Liver (tissue), 9 donors: ENCODE measurements around the gene PCNA. TPM values are rescaled to one million over a fixed set of nuclear protein-coding genes. Genes with fewer than 3 reads are reported as not detected.

Experiments used
- DNase-seq: peaks from one replicate; pipeline ENCODE4 v3.0.0-alpha.2; 2017; ENCODE audit warnings: low spot score
- H3K27ac ChIP-seq, 2 donors: one replicate each; pipeline ENCODE4 v1.7.0; 2013; ENCODE audit warnings: inconsistent platforms in 2 of 2, low read length in 2 of 2, control low read depth in 1 of 2, low read depth in 1 of 2, mild to moderate bottlenecking in 1 of 2
- H3K27me3 ChIP-seq, 4 donors: one replicate each; pipeline versions ENCODE4 v1.6.1 to v1.7.0; 2013; ENCODE audit warnings: low read length in 3 of 4, inconsistent platforms in 1 of 4, mild to moderate bottlenecking in 1 of 4, moderate library complexity in 1 of 4; ENCODE audit not compliant: control insufficient read depth in 4 of 4, insufficient read depth in 4 of 4
- H3K36me3 ChIP-seq, 4 donors: one replicate each; pipeline versions ENCODE4 v1.6.1 to v1.7.0; 2013; ENCODE audit warnings: low read length in 3 of 4, mild to moderate bottlenecking in 3 of 4, low read depth in 1 of 4, moderate library complexity in 1 of 4; ENCODE audit not compliant: control insufficient read depth in 4 of 4, insufficient read depth in 3 of 4
- H3K4me1 ChIP-seq, 4 donors: one replicate each; pipeline versions ENCODE4 v1.6.1 to v1.7.0; 2013; ENCODE audit warnings: low read length in 3 of 4, mild to moderate bottlenecking in 3 of 4, moderate library complexity in 1 of 4; ENCODE audit not compliant: control insufficient read depth in 4 of 4, insufficient read depth in 4 of 4
- H3K4me3 ChIP-seq, 3 donors: one replicate each; pipeline versions ENCODE4 v1.6.1 to v1.7.0; 2013; ENCODE audit warnings: low read length in 3 of 3, control low read depth in 1 of 3, low read depth in 1 of 3, mild to moderate bottlenecking in 1 of 3
- H3K9ac ChIP-seq, 2 donors: one replicate each; pipeline ENCODE4 v1.7.0; 2013; ENCODE audit warnings: low read length in 2 of 2, mild to moderate bottlenecking in 2 of 2, moderate library complexity in 2 of 2, control low read depth in 1 of 2, low read depth in 1 of 2
- H3K9me3 ChIP-seq, 4 donors: one replicate each; pipeline versions ENCODE4 v1.6.1 to v1.7.0; 2013; ENCODE audit warnings: low read length in 3 of 4; ENCODE audit not compliant: control insufficient read depth in 4 of 4
- EGR1 ChIP-seq, 2 donors: IDR thresholded peaks; 2 replicates each; pipeline ENCODE4 v1.6.1; 2016 to 2018; ENCODE audit warnings: antibody characterized with exemption in 2 of 2, low read depth in 2 of 2
- FOXA1 ChIP-seq: IDR thresholded peaks from 2 replicates; pipeline ENCODE4 v1.6.1; 2016; ENCODE audit warnings: antibody characterized with exemption
- FOXA2 ChIP-seq: IDR thresholded peaks from 2 replicates; pipeline ENCODE4 v1.6.1; 2016; ENCODE audit warnings: antibody characterized with exemption
- GABPA ChIP-seq, 2 donors: IDR thresholded peaks in 1 of 2; conservative IDR thresholded peaks in 1 of 2; 2 replicates each; pipeline ENCODE4 v1.6.1; 2016; ENCODE audit warnings: antibody characterized with exemption in 2 of 2, mild to moderate bottlenecking in 1 of 2, moderate library complexity in 1 of 2
- HNF4A ChIP-seq, 2 donors: conservative IDR thresholded peaks; 2 replicates each; pipeline ENCODE4 v1.6.1; 2016; ENCODE audit warnings: antibody characterized with exemption in 2 of 2, mild to moderate bottlenecking in 2 of 2
- HNF4G ChIP-seq: IDR thresholded peaks from 2 replicates; pipeline ENCODE4 v1.6.1; 2016; ENCODE audit warnings: antibody characterized with exemption
- JUND ChIP-seq, 2 donors: IDR thresholded peaks; 2 replicates each; pipeline ENCODE4 v1.6.1; 2016; ENCODE audit warnings: antibody characterized with exemption in 2 of 2
- NR2F2 ChIP-seq: IDR thresholded peaks from 2 replicates; pipeline ENCODE4 v1.6.1; 2016; ENCODE audit warnings: antibody characterized with exemption
- RAD21 ChIP-seq, 2 donors: IDR thresholded peaks; 2 replicates each; pipeline ENCODE4 v1.6.1; 2016; ENCODE audit warnings: antibody characterized with exemption in 2 of 2, mild to moderate bottlenecking in 2 of 2
- RXRA ChIP-seq, 2 donors: IDR thresholded peaks; 2 replicates each; pipeline ENCODE4 v1.6.1; 2017 to 2018; ENCODE audit warnings: antibody characterized with exemption in 2 of 2, mild to moderate bottlenecking in 1 of 2
- SP1 ChIP-seq: IDR thresholded peaks from 2 replicates; pipeline ENCODE4 v1.6.1; 2018; ENCODE audit warnings: antibody characterized with exemption, mild to moderate bottlenecking
- TAF1 ChIP-seq: conservative IDR thresholded peaks from 2 replicates; pipeline ENCODE4 v1.6.1; 2016; ENCODE audit warnings: antibody characterized with exemption, mild to moderate bottlenecking
- YY1 ChIP-seq: IDR thresholded peaks from 2 replicates; pipeline ENCODE4 v1.6.1; 2016; ENCODE audit warnings: antibody characterized with exemption, mild to moderate bottlenecking
- WGBS: extraction: QIAGEN DNeasy Blood & Tissue Kit; methylation state at CpG from one replicate; pipeline ENCODE4 v1.1.7; 2013; 5-methylcytosine and 5-hydroxymethylcytosine counted together
- polyA plus RNA-seq, 2 donors: library from polyadenylated mRNA; stranded (reverse) in 1 of 2; unstranded in 1 of 2; fragments of 200-250 nt in 1 of 2; fragments of >200 nt in 1 of 2; fragmentation: Nextera tagmentation in 1 of 2; extraction: Ambion mirVana in 1 of 2; gene quantifications; one replicate each; pipeline versions ENCODE4 v1.2.1 to v1.2.3, GENCODE V29; 2013 to 2015
- total RNA-seq, 2 donors: library from RNA; depleted of rRNA; stranded (reverse); fragments of >200 nt; gene quantifications; one replicate each; pipeline ENCODE4 v1.2.3, GENCODE V29; 2014
- TF ChIP-seq, protein P1 (sequence below): IDR thresholded peaks from 2 replicates; pipeline ENCODE4 v1.6.1; 2016; ENCODE audit warnings: antibody characterized with exemption
- TF ChIP-seq, protein P2 (sequence below): fragments of 150-350 bp; IDR thresholded peaks from 2 replicates; pipeline ENCODE4 v1.5.1; 2017; ENCODE audit warnings: improper control_type of control experiment, low read depth, low read length; ENCODE audit not compliant: missing input control
- TF ChIP-seq, protein P3 (sequence below): IDR thresholded peaks from 2 replicates; pipeline ENCODE4 v1.6.1; 2016; ENCODE audit warnings: antibody characterized with exemption
- TF ChIP-seq, protein P4 (sequence below): IDR thresholded peaks from 2 replicates; pipeline ENCODE4 v1.6.1; 2016; ENCODE audit warnings: antibody characterized with exemption
- TF ChIP-seq, protein P5 (sequence below): IDR thresholded peaks from 2 replicates; pipeline ENCODE4 v1.6.1; 2016; ENCODE audit warnings: antibody characterized with exemption, mild to moderate bottlenecking
- donor health status: healthy.
- donor health status: healthy.
- donor health status: healthy.
- donor health status: healthy.
- donor health status: healthy.

The PCNA gene
- total and polyA plus RNA-seq, 4 donors, result 14.1 to 161 (median 23.8) TPM

DNA sequence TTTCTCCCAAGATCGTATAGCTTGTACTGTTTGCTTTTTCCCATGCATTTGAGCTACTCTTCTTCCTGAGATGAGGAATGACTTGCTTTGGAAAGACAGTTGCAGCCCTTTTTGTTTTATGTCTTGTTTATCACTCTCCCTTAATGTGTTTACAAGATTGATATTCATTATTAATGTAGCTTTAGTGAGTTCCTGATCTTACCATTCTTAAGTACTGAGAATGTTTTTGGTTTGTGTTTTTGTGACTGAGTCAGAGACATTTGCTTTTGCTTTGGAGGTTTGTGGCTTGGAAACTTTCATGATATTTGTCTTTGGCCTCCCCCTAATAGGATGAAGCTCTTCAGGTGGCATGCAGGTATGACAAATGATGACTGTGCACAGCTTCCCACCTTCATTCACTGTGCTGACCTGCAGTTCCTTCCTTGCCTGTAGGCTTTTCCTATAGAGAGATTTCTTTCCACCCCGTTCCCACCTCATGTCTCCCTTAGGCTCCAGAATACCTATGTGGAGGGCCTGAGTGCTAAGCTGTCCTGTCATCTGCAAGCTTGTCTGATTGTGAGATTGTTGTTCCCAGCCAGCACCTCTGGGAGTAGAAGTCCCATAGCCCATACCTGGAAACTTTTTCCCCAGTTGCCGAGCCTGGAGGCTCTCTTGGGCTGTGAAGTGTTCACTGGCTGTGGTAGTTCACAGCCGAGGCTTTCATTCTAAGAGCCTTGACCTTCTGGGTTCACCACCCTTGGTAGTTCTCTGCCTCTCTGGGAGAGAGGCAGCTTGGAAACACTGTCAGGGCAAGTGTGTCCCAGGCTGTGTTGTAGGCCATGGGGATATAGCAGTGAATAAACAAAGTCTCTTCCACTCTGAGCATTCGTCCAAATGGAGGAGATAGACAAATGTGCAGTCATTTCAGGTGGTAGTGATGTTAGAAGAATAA, 34.1 kb upstream of the PCNA start:
- DNase-seq, result no peak
- no peak overlapping the region for H3K9ac ChIP-seq
- H3K27me3 ChIP-seq, result no peaks in the 10 kb centered on the region
- WGBS, result 76% methylated on average over 5 of the region's 5 CpGs
- H3K4me3 ChIP-seq, result no peak overlapping the region
- H3K27ac ChIP-seq, result peak overlapping the region; percentile 28 to 46
- no peaks in the 10 kb centered on the region for H3K9me3 ChIP-seq
- no peaks in the 10 kb centered on the region for H3K36me3 ChIP-seq
- H3K4me1 ChIP-seq, result peaks cover 12 to 57% (median 42%) of the 10 kb centered on the region in 4 donors
- TF ChIP-seq HNF4G (no peak), RXRA (IDR thresholded peaks at IDR 0.05) (no peak), FOXA1 (no peak), HNF4A (conservative IDR thresholded peaks at IDR 0.05) (no peak), EGR1 (IDR thresholded peaks at IDR 0.05; ENCODE audit: low read depth in 2 of 2) (no peak), RAD21 (IDR thresholded peaks at IDR 0.05) (no peak), YY1 (no peak), TAF1 (no peak), JUND (IDR thresholded peaks at IDR 0.05) (no peak), SP1 (no peak), FOXA2 (no peak), GABPA (IDR thresholded peaks at IDR 0.05 in 1 of 2, conservative IDR thresholded peaks at IDR 0.05 in 1 of 2) (no peak), NR2F2 (no peak)
- TF ChIP-seq, protein P1, sequence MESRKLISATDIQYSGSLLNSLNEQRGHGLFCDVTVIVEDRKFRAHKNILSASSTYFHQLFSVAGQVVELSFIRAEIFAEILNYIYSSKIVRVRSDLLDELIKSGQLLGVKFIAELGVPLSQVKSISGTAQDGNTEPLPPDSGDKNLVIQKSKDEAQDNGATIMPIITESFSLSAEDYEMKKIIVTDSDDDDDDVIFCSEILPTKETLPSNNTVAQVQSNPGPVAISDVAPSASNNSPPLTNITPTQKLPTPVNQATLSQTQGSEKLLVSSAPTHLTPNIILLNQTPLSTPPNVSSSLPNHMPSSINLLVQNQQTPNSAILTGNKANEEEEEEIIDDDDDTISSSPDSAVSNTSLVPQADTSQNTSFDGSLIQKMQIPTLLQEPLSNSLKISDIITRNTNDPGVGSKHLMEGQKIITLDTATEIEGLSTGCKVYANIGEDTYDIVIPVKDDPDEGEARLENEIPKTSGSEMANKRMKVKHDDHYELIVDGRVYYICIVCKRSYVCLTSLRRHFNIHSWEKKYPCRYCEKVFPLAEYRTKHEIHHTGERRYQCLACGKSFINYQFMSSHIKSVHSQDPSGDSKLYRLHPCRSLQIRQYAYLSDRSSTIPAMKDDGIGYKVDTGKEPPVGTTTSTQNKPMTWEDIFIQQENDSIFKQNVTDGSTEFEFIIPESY, result no peak
- TF ChIP-seq, protein P2, sequence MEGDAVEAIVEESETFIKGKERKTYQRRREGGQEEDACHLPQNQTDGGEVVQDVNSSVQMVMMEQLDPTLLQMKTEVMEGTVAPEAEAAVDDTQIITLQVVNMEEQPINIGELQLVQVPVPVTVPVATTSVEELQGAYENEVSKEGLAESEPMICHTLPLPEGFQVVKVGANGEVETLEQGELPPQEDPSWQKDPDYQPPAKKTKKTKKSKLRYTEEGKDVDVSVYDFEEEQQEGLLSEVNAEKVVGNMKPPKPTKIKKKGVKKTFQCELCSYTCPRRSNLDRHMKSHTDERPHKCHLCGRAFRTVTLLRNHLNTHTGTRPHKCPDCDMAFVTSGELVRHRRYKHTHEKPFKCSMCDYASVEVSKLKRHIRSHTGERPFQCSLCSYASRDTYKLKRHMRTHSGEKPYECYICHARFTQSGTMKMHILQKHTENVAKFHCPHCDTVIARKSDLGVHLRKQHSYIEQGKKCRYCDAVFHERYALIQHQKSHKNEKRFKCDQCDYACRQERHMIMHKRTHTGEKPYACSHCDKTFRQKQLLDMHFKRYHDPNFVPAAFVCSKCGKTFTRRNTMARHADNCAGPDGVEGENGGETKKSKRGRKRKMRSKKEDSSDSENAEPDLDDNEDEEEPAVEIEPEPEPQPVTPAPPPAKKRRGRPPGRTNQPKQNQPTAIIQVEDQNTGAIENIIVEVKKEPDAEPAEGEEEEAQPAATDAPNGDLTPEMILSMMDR, result no peak
- TF ChIP-seq, protein P3, sequence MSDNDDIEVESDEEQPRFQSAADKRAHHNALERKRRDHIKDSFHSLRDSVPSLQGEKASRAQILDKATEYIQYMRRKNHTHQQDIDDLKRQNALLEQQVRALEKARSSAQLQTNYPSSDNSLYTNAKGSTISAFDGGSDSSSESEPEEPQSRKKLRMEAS, result no peak
- TF ChIP-seq, protein P4, sequence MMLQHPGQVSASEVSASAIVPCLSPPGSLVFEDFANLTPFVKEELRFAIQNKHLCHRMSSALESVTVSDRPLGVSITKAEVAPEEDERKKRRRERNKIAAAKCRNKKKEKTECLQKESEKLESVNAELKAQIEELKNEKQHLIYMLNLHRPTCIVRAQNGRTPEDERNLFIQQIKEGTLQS, result no peak
- TF ChIP-seq, protein P5, sequence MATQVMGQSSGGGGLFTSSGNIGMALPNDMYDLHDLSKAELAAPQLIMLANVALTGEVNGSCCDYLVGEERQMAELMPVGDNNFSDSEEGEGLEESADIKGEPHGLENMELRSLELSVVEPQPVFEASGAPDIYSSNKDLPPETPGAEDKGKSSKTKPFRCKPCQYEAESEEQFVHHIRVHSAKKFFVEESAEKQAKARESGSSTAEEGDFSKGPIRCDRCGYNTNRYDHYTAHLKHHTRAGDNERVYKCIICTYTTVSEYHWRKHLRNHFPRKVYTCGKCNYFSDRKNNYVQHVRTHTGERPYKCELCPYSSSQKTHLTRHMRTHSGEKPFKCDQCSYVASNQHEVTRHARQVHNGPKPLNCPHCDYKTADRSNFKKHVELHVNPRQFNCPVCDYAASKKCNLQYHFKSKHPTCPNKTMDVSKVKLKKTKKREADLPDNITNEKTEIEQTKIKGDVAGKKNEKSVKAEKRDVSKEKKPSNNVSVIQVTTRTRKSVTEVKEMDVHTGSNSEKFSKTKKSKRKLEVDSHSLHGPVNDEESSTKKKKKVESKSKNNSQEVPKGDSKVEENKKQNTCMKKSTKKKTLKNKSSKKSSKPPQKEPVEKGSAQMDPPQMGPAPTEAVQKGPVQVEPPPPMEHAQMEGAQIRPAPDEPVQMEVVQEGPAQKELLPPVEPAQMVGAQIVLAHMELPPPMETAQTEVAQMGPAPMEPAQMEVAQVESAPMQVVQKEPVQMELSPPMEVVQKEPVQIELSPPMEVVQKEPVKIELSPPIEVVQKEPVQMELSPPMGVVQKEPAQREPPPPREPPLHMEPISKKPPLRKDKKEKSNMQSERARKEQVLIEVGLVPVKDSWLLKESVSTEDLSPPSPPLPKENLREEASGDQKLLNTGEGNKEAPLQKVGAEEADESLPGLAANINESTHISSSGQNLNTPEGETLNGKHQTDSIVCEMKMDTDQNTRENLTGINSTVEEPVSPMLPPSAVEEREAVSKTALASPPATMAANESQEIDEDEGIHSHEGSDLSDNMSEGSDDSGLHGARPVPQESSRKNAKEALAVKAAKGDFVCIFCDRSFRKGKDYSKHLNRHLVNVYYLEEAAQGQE, result no peak
